ENCODE data around the gene PLCH2.
"Not testable (repeated sequence)": the region's sequence is repeated elsewhere in the genome, so short reads cannot be mapped to it uniquely, and the experiment has no call there.

The PLCH2 gene

GRCh38 chr1:2551544-2551943 is 75.5 kb downstream of the PLCH2 start:
- H3K4me1 ChIP-seq (ENCODE audit: insufficient read depth, low read length) = peaks cover 12% of the 10 kb centered on the region; the same call in 1 of the 2 replicates
- not testable (repeated sequence) for H3K36me3 ChIP-seq (ENCODE audit: insufficient read depth, low read length); H3K9ac ChIP-seq (ENCODE audit: low read depth, low read length); H3K9me3 ChIP-seq (ENCODE audit: control insufficient read depth, insufficient read depth, low read length)

DNA sequence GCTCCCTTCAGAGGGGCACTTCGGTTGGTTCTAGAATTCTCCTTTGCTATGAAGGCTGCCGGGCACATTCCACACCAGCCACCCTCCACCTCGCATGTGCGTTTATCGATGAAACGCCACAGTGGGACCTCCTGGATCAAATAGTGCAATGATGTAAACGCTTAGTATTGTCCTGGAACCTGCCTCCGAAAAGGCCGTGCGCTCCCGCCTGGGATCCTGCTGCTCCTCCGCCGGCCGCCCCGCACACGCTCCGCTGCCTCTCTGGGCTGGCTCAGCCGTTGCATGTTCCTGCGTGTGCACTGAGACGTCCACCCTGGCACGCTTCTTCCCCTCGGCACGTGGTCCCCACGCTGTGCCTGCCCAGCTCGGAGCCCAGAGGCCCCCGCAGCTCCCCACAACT is 76.1 kb downstream of the PLCH2 start:
- Histone ChIP-seq H3K36me3 (ENCODE audit: insufficient read depth, low read length) (no peaks in the 10 kb centered on the region), H3K9ac (ENCODE audit: low read depth, low read length) (no peak overlapping the region), H3K9me3 (ENCODE audit: control insufficient read depth, insufficient read depth, low read length) (no peaks in the 10 kb centered on the region), H3K4me1 (ENCODE audit: insufficient read depth, low read length) (peaks cover 12% of the 10 kb centered on the region; the same call in 1 of the 2 replicates)

GRCh38 chr1:2553076-2553475 is 77.0 kb downstream of the PLCH2 start:
- H3K36me3 ChIP-seq (ENCODE audit: insufficient read depth, low read length); H3K9me3 ChIP-seq (ENCODE audit: control insufficient read depth, insufficient read depth, low read length); H3K9ac ChIP-seq (ENCODE audit: low read depth, low read length): not testable (repeated sequence)
- H3K4me1 ChIP-seq (ENCODE audit: insufficient read depth, low read length) = peaks cover 12% of the 10 kb centered on the region; the same call in 1 of the 2 replicates

- Histone ChIP-seq H3K9me3 (ENCODE audit: control insufficient read depth, insufficient read depth, low read length) (no peaks in the 10 kb centered on the region), H3K9ac (ENCODE audit: low read depth, low read length) (no peak overlapping the region), H3K4me1 (ENCODE audit: insufficient read depth, low read length) (peaks cover 7% of the 10 kb centered on the region; the same call in 1 of the 2 replicates), H3K36me3 (ENCODE audit: insufficient read depth, low read length) (no peaks in the 10 kb centered on the region)
These were observed 78.0 kb downstream of the PLCH2 start for GRCh38 chr1:2553871-2554620.

DNA sequence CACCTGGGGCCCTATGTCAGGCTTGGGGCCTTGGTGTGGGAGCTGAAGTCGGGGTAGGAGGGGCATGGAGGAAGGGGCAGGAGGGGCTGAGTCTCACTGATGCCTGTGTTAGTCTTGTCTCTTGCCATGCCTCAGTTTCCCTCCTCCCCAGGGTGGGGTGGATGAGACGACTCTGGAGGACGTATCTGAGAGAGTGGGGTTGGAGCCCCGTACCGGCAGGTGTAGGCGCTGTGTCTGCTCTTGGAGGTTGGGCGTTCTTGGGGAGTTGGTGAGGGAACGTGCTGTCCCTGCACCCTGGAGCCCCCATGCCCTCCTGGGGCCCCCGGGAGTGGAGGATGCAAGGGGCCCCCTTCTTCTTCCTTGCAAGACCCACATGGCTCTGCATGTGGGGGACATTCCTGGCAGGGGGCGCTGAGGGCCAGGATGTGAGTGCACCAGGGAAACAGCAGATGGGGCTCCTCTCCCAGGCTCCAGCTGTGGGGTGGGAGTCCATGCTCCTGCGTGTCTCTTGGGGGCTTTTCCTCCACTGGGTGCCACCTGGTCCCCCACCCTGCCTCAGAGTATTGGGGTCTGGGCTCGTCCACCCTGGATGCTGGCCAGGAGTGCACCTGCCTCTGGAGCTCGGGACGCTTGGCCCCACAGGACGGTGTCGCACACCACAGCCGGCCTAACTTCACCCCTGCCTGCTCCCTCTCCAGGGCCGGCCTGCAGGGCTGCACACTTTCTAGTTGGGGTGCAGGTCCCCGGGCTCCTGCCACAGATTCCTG is 78.7 kb downstream of the PLCH2 start:
- no peak overlapping the region for H3K9ac ChIP-seq (ENCODE audit: low read depth, low read length)
- H3K36me3 ChIP-seq (ENCODE audit: insufficient read depth, low read length) = no peaks in the 10 kb centered on the region
- no peaks in the 10 kb centered on the region for H3K9me3 ChIP-seq (ENCODE audit: control insufficient read depth, insufficient read depth, low read length)
- peaks cover 4% of the 10 kb centered on the region; the same call in 1 of the 2 replicates for H3K4me1 ChIP-seq (ENCODE audit: insufficient read depth, low read length)

Data from ES-I3 (cell line).